IMR-90 (cell line): ENCODE results near the gene KLHL11. TPM values are rescaled to one million over a fixed set of nuclear protein-coding genes. Genes with fewer than 3 reads are reported as not detected.

Experiments
- ATAC-seq: fragments of 200-7000 bp; cut with Tn5 transposase; 2 replicates; pipeline ENCODE4 v1.9.1; 2020; ENCODE audit warnings: low read depth, mild to moderate bottlenecking, moderate library complexity
- BruUV-seq: library from RNA; stranded (reverse); fragments of 400-500 nt; replicated peaks from 2 replicates; lab custom pipeline; 2021; lab: Mats Ljungman, UMichigan
- CTCF ChIA-PET: fragments of 300-600 bp; formaldehyde crosslinking; extraction: SDS; loops from one replicate; lab custom pipeline; 2021; ENCODE audit warnings: antibody characterized with exemption; lab: Yijun Ruan, JAX
- POLR2A ChIA-PET: fragments of 300-600 bp; sonication (Branson Sonifier 250); formaldehyde crosslinking; loops from one replicate; lab custom pipeline; 2022; ENCODE audit warnings: antibody characterized with exemption; ENCODE audit not compliant: unreplicated experiment; lab: Charles Lee
- DNase-seq: peaks from one replicate; pipeline ENCODE4 v3.0.0; 2013
- H2AFZ ChIP-seq: replicated peaks from 2 replicates; pipeline ENCODE3; 2013; ENCODE audit warnings: low read length, mild to moderate bottlenecking; ENCODE audit not compliant: poor library complexity
- H2AK5ac ChIP-seq: 2 replicates; pipeline ENCODE4 v1.6.1; 2013; ENCODE audit warnings: low read depth, low read length, inconsistent platforms
- H2AK9ac ChIP-seq: replicated peaks from 2 replicates; pipeline ENCODE3; 2013; ENCODE audit warnings: mild to moderate bottlenecking, low read depth, low read length, moderate library complexity; ENCODE audit not compliant: poor library complexity
- H2BK120ac ChIP-seq: 2 replicates; pipeline ENCODE4 v1.6.1; 2013; ENCODE audit warnings: low read depth, low read length, inconsistent platforms
- H2BK15ac ChIP-seq: 3 replicates; pipeline ENCODE4 v1.6.1; 2013; ENCODE audit warnings: low read depth, low read length, inconsistent platforms
- H2BK20ac ChIP-seq: 2 replicates; pipeline ENCODE4 v1.6.1; 2013; ENCODE audit warnings: low read depth, mild to moderate bottlenecking, inconsistent platforms, low read length, moderate library complexity
- H2BK5ac ChIP-seq: 2 replicates; pipeline ENCODE4 v1.6.1; 2013; ENCODE audit warnings: mild to moderate bottlenecking, low read depth, low read length, inconsistent platforms; ENCODE audit not compliant: poor library complexity, severe bottlenecking
- H3K14ac ChIP-seq: replicated peaks from 2 replicates; pipeline ENCODE4 v1.6.1; 2013; ENCODE audit warnings: low read depth, low read length, inconsistent platforms
- H3K18ac ChIP-seq: 2 replicates; pipeline ENCODE4 v1.6.1; 2013; ENCODE audit warnings: low read depth, low read length, control low read depth
- H3K23ac ChIP-seq: 2 replicates; pipeline ENCODE4 v1.6.1; 2013; ENCODE audit warnings: low read depth, low read length, inconsistent platforms
- H3K27ac ChIP-seq: 2 replicates; pipeline ENCODE4 v1.5.1; 2013; ENCODE audit warnings: mild to moderate bottlenecking, control low read depth, low read length; ENCODE audit not compliant: insufficient read depth
- H3K27me3 ChIP-seq: 2 replicates; pipeline ENCODE4 v1.6.1; 2013; ENCODE audit warnings: low read length; ENCODE audit not compliant: control insufficient read depth, insufficient read depth
- H3K36me3 ChIP-seq: 2 replicates; pipeline ENCODE4 v1.6.1; 2013; ENCODE audit warnings: low read length, mixed read lengths; ENCODE audit not compliant: control insufficient read depth, insufficient read depth
- H3K4ac ChIP-seq: 2 replicates; pipeline ENCODE4 v1.6.1; 2013; ENCODE audit warnings: low read depth, low read length, inconsistent platforms
- H3K4me1 ChIP-seq: 2 replicates; pipeline ENCODE4 v1.6.1; 2013; ENCODE audit warnings: low read length, mixed read lengths; ENCODE audit not compliant: control insufficient read depth, insufficient read depth
- H3K4me2 ChIP-seq: 2 replicates; pipeline ENCODE4 v1.6.1; 2013; ENCODE audit warnings: low read depth, mild to moderate bottlenecking, control low read depth, low read length, moderate library complexity
- H3K4me3 ChIP-seq: 2 replicates; pipeline ENCODE4 v1.5.1; 2013; ENCODE audit warnings: low read depth, mild to moderate bottlenecking, control low read depth, low read length, moderate library complexity; ENCODE audit not compliant: insufficient read depth
- H3K56ac ChIP-seq: 2 replicates; pipeline ENCODE4 v1.6.1; 2013; ENCODE audit warnings: low read length, inconsistent platforms; ENCODE audit not compliant: insufficient read depth; ENCODE audit errors: extremely low read depth
- H3K79me1 ChIP-seq, 2 experiments: 2 replicates each; pipeline ENCODE4 v1.6.1; 2013; ENCODE audit warnings: low read length in 2 of 2, inconsistent platforms in 1 of 2, low read depth in 1 of 2
- H3K9ac ChIP-seq: 2 replicates; pipeline ENCODE4 v1.6.1; 2013; ENCODE audit warnings: low read depth, low read length, control low read depth
- H3K9me1 ChIP-seq: 2 replicates; pipeline ENCODE4 v1.6.1; 2013; ENCODE audit warnings: low read length, inconsistent platforms; ENCODE audit not compliant: insufficient read depth
- H3K9me3 ChIP-seq: 2 replicates; pipeline ENCODE4 v1.6.1; 2013; ENCODE audit warnings: low read length; ENCODE audit not compliant: control insufficient read depth, insufficient read depth
- H4K20me1 ChIP-seq: 2 replicates; pipeline ENCODE4 v1.6.1; 2013; ENCODE audit warnings: low read length, inconsistent platforms; ENCODE audit not compliant: insufficient read depth
- H4K5ac ChIP-seq: 2 replicates; pipeline ENCODE4 v1.6.1; 2013; ENCODE audit warnings: mild to moderate bottlenecking, low read depth, low read length, control low read depth
- H4K8ac ChIP-seq, 2 experiments: 2 replicates each; pipeline ENCODE4 v1.6.1; 2013; ENCODE audit warnings: low read depth in 2 of 2, low read length in 2 of 2, control low read depth in 1 of 2, inconsistent platforms in 1 of 2
- H4K91ac ChIP-seq: 2 replicates; pipeline ENCODE4 v1.6.1; 2013; ENCODE audit warnings: low read depth, low read length, inconsistent platforms; ENCODE audit not compliant: insufficient read depth
- MXI1 ChIP-seq: IDR thresholded peaks from 2 replicates; pipeline ENCODE4 v1.6.1; 2012; ENCODE audit warnings: low read depth, mild to moderate bottlenecking, low read length, moderate library complexity, borderline replicate concordance
- RAD21 ChIP-seq: IDR thresholded peaks from 2 replicates; pipeline ENCODE4 v1.6.1; 2012; ENCODE audit warnings: low read length, improper control_type of control experiment
- WGBS, 2 experiments: methylation state at CpG; one replicate each; pipeline versions ENCODE4 v1.1.5 to v1.1.7; 2013; ENCODE audit warnings: missing lambda C conversion rate in 2 of 2; ENCODE audit not compliant: insufficient read length in 1 of 2; ENCODE audit errors: extremely low coverage in 2 of 2; 5-methylcytosine and 5-hydroxymethylcytosine counted together
- dilution Hi-C: fragments of 300-500 bp; cut with HindIII; formaldehyde crosslinking; loops from one replicate; pipeline ENCODE4 v1.14.3; 2018; ENCODE audit warnings: low sequenced_read_pairs; ENCODE audit not compliant: unreplicated experiment
- in situ Hi-C: fragments of 300-500 bp; cut with MboI; formaldehyde crosslinking; loops from 3 replicates; pipeline ENCODE4 v1.14.3; 2019; ENCODE audit warnings: low sequenced_read_pairs, inconsistent platforms, mixed read lengths
- intact Hi-C: fragments of 100-400 bp; cut with micrococcal nuclease; formaldehyde crosslinking; loops from 2 replicates; pipeline ENCODE4 v1.10.0; 2022
- polyA plus RNA-seq, 3 experiments: library from polyadenylated mRNA; depleted of rRNA; stranded (reverse); fragments of >200 nt; gene quantifications; 2 replicates each; pipeline ENCODE4 v1.2.3, GENCODE V29; 2012; ENCODE audit warnings: low replicate concordance in 1 of 3
- total RNA-seq: library from RNA; depleted of rRNA; stranded (reverse); fragments of >200 nt; gene quantifications from 2 replicates; pipeline ENCODE4 v1.2.3, GENCODE V29; 2012

KLHL11 gene
- total and polyA plus RNA-seq, 2 of the 4 experiments (the other 2 are of a cell fraction), result 4.1 to 38.5 TPM

DNA sequence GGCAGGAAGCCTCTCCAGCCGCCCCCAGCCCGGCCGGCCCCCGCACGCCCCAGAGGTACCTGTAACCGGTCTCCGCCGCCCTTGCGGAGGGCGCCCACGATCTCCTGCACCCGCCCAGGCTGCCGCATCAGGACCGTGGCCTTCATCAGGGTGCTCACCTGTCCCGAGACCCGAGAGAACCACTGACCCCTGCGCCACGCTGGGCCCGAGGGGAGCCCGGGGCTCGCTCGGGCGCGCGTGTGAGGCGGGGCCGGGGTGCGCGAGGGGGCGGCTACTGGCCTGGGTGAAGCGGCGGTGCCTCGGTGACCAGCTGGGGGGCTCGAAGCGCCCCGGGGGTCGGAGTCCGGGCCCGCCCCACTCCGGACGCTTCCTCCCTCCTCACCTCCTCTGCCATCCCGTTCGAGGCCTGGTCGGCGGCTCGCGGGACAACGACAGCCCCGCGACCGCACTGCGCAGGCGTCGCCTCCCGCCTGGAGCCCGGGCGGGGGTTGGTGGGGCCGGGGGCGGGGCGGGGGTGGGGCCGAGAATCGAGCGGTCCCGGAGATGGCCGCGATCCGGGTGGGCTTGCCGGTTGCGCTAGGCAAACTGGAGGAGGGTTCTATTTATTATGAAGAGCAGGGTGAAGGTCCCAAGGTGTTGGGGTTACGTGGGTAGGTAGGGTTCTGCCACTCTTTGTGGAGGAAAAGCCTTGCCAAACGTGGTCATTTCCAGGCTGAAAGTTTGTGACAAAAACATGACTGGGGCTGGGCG lies 29.2 kb downstream of the KLHL11 start, which contains the start of gene NT5C3B:
Gene NT5C3B, minus strand, starts transcription at position 433 of the 750 bp plus-strand sequence. Its CDS starts 39 bp downstream, at position 394.
- ChIA-PET CTCF (no interaction called here), POLR2A (no interaction called here)
- Histone ChIP-seq H2BK15ac (no peak within 1 kb of the TSS; the same call in 2 of the 3 replicates), H3K9me1 (peaks cover 12% of the 10 kb centered on the region), H3K4ac (peak within 1 kb of the TSS; percentile 67; the same call in 1 of the 2 replicates), H4K8ac (peak within 1 kb of the TSS; percentile 83 to 86), H4K91ac (peak within 1 kb of the TSS; percentile 14; the same call in 1 of the 2 replicates), H2BK20ac (no peak within 1 kb of the TSS), H2AFZ (peak within 1 kb of the TSS; percentile 86), H3K18ac (peak within 1 kb of the TSS; percentile 48; the same call in 1 of the 2 replicates), H3K56ac (no peak within 1 kb of the TSS), H2AK5ac (peak within 1 kb of the TSS; percentile 29; the same call in 1 of the 2 replicates), H3K23ac (peak within 1 kb of the TSS; percentile 66), H3K9ac (peak within 1 kb of the TSS; percentile 87), H3K27ac (peak within 1 kb of the TSS; percentile 64), H4K5ac (peak within 1 kb of the TSS; percentile 83), H3K36me3 (peaks cover 9% of the 10 kb centered on the region), H2BK120ac (peak within 1 kb of the TSS; percentile 6; the same call in 1 of the 2 replicates), H3K79me1 (peaks cover 7 to 19% of the 10 kb centered on the region in 2 experiments; a peak in 2 of 4 replicates), H3K27me3 (no peaks in the 10 kb centered on the region), H2AK9ac (peak within 1 kb of the TSS; percentile 56), H3K4me1 (peaks cover 10% of the 10 kb centered on the region), H4K20me1 (peaks cover 4% of the 10 kb centered on the region; the same call in 1 of the 2 replicates), H3K4me2 (peak within 1 kb of the TSS; percentile 97), H2BK5ac (no peak within 1 kb of the TSS), H3K4me3 (peak within 1 kb of the TSS; percentile 96), H3K14ac (peak within 1 kb of the TSS; percentile 18), H3K9me3 (no peaks in the 10 kb centered on the region)
- intact Hi-C loops, result no loop called here
- in situ Hi-C loops, result no loop called here
- dilution Hi-C loops, result no loop called here
- BruUV-seq, result no TSS peak
- peak; percentile 94 for ATAC-seq
- DNase-seq, result no peak
- whole genome bisulfite sequencing, 2 experiments, result 1% methylated on average over 29 of the region's 72 CpGs; no CpG with 5 or more reads in 1 of the 2 experiments
- peak; percentile 20; the same call in 1 of the 2 replicates for TF ChIP-seq MXI1
- no peak for TF ChIP-seq RAD21
